HG02870 (cell line): ENCODE measurements around the gene UPF3B.
"Not testable (repeated sequence)": the region's sequence is repeated elsewhere in the genome, so short reads cannot be mapped to it uniquely, and the experiment has no call there.

Source experiments
- ATAC-seq: cut with Tn5 transposase; IDR thresholded peaks from one replicate; pipeline ENCODE4 v1.9.1; 2021; ENCODE audit warnings: mild to moderate bottlenecking, moderate library complexity; ENCODE audit not compliant: unreplicated experiment

The UPF3B gene

GRCh38 chrX:119852382-119853353, at the start of gene UPF3B:
UPF3B (minus strand) TSS chrX:119852963; CDS start chrX:119852928, 35 bp downstream.
- peak; percentile 97 for ATAC-seq

GRCh38 chrX:119900976-119901375, 48.2 kb upstream of the UPF3B start:
- ATAC-seq: no peak

- ATAC-seq: no peak
Observed at GRCh38 chrX:119899125-119899524, 46.4 kb upstream of the UPF3B start.

- ATAC-seq: no peak
Observed at GRCh38 chrX:119895843-119896326, 43.1 kb upstream of the UPF3B start, which contains the start of gene AKAP14. AKAP14 (plus strand) TSS chrX:119895893; CDS start chrX:119903224, 7,331 bp downstream.

GRCh38 chrX:119891961-119892692, 39.4 kb upstream of the UPF3B start:
- ATAC-seq: not testable (repeated sequence)

- ATAC-seq: not testable (repeated sequence)
Observed at GRCh38 chrX:119890626-119891025, 37.9 kb upstream of the UPF3B start.

GRCh38 chrX:119887721-119888425, 35.1 kb upstream of the UPF3B start:
- peak; percentile 59 for ATAC-seq

- no peak for ATAC-seq
Observed at GRCh38 chrX:119885554-119886428, 33.0 kb upstream of the UPF3B start.

- ATAC-seq: peak; percentile 89
Observed at GRCh38 chrX:119880552-119881437, 28.0 kb upstream of the UPF3B start.

- no peak for ATAC-seq
Observed at GRCh38 chrX:119880076-119880475, 27.3 kb upstream of the UPF3B start.

- no peak for ATAC-seq
Observed at GRCh38 chrX:119878740-119879139, 26.0 kb upstream of the UPF3B start.

- peak; percentile 85 for ATAC-seq
Observed at GRCh38 chrX:119871599-119872395, 19.0 kb upstream of the UPF3B start, which contains the start of the genes NDUFA1 and RNF113A. NDUFA1 (plus strand) TSS chrX:119871832; CDS start chrX:119871912, 80 bp downstream. RNF113A (minus strand) TSS chrX:119871733; CDS start chrX:119871613, 120 bp downstream.

- ATAC-seq: peak; percentile 41
Observed at GRCh38 chrX:119871245-119871598, 18.5 kb upstream of the UPF3B start.

GRCh38 chrX:119870626-119871131, 17.9 kb upstream of the UPF3B start:
- peak; percentile 3 for ATAC-seq

- ATAC-seq: no peak
Observed at GRCh38 chrX:119853444-119853843, 681 bp upstream of the UPF3B start.

GRCh38 chrX:119833905-119834304, 18.9 kb downstream of the UPF3B start:
- no peak for ATAC-seq

GRCh38 chrX:119828446-119828845, 24.3 kb downstream of the UPF3B start:
- no peak for ATAC-seq
